Breast epithelium (tissue), 3 donors: ENCODE data around the gene TNS1.

Experiments used
- POLR2A ChIP-seq: fragments of 450-650 bp; IDR thresholded peaks from one replicate; pipeline ENCODE4 v1.6.1; 2016; ENCODE audit warnings: antibody characterized with exemption, mild to moderate bottlenecking, moderate library complexity
- POLR2AphosphoS5 ChIP-seq, 3 donors: sonication (generic); formaldehyde crosslinking; IDR thresholded peaks; one replicate each; pipeline ENCODE4 v1.6.1; 2017; ENCODE audit warnings: antibody characterized with exemption in 3 of 3
- TF ChIP-seq, protein P1 (sequence below), 3 donors: fragments of 450-650 bp; IDR thresholded peaks; one replicate each; pipeline ENCODE4 v1.5.1; 2016 to 2017; ENCODE audit warnings: antibody characterized with exemption in 3 of 3, mild to moderate bottlenecking in 3 of 3, moderate library complexity in 3 of 3

DNA sequence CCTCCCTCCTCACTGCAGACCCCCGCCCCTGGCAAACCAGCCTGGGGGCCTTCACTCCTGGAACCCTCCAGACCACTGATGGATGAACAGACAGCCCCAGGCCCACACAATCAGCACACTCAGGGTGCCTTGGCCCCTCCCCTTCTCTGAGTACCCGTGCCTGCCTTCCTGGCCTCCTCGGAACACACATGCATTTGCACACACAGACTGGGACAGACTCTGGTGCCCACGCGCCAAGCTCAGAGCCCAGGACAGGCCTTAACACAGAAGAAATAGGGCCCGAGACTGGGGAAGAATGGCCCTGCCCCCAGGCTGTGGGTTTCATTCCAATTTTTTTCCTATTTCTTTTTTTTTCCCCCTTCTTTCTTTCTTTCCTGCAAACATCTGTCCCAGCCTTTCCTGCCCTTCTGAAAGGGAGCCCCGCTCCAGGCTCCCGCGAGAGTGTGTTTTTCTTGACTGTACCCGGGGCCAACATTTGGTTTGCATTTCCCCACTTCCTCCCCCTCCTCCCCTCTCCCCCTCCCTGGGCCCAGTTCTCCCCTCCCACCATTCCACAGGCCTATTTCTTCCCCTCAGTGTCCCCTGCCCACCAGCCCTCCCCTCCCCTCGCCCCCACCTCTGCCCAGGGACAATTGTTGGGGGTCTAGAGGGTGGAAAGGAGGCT, 618 bp upstream of the TNS1 start:
- TF ChIP-seq, protein P1, sequence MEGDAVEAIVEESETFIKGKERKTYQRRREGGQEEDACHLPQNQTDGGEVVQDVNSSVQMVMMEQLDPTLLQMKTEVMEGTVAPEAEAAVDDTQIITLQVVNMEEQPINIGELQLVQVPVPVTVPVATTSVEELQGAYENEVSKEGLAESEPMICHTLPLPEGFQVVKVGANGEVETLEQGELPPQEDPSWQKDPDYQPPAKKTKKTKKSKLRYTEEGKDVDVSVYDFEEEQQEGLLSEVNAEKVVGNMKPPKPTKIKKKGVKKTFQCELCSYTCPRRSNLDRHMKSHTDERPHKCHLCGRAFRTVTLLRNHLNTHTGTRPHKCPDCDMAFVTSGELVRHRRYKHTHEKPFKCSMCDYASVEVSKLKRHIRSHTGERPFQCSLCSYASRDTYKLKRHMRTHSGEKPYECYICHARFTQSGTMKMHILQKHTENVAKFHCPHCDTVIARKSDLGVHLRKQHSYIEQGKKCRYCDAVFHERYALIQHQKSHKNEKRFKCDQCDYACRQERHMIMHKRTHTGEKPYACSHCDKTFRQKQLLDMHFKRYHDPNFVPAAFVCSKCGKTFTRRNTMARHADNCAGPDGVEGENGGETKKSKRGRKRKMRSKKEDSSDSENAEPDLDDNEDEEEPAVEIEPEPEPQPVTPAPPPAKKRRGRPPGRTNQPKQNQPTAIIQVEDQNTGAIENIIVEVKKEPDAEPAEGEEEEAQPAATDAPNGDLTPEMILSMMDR (IDR thresholded peaks at IDR 0.05), result no peak
- TF ChIP-seq POLR2A (no peak), POLR2AphosphoS5 (IDR thresholded peaks at IDR 0.05) (no peak)
